Hepatocyte (in vitro differentiated cells): Measurements from ENCODE around the gene ACD.

Source experiments
- EZH2 ChIP-seq: fragments of 200-600 bp; sonication (generic); IDR thresholded peaks from 2 replicates; pipeline ENCODE4 v1.6.1; 2016; ENCODE audit warnings: antibody characterized with exemption, mild to moderate bottlenecking, borderline replicate concordance
- TF ChIP-seq, protein P1 (sequence below): fragments of 200-600 bp; sonication (generic); IDR thresholded peaks from 2 replicates; pipeline ENCODE4 v1.5.1; 2016; ENCODE audit warnings: antibody characterized with exemption, mild to moderate bottlenecking; ENCODE audit not compliant: poor library complexity

DNA sequence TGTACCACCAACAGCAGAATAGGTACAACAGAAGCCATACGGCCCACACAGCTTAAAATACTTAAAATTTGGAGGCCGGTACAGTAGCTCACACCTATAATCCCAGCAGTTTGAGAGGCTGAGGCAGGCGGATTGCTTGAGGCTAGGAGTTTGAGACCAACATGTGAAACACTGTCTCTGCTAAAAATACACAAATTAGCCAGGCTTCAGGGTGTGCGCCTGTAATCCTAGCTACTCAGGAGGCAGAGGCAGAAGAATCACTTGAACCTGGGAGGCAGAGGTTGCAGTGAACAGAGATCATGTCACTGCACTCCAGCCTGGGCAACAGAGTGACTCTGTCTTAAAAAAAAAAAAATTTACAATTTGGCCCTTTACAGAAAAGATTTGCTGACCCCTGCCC is 42.1 kb upstream of the ACD start:
- TF ChIP-seq EZH2: no peak
- TF ChIP-seq, protein P1, sequence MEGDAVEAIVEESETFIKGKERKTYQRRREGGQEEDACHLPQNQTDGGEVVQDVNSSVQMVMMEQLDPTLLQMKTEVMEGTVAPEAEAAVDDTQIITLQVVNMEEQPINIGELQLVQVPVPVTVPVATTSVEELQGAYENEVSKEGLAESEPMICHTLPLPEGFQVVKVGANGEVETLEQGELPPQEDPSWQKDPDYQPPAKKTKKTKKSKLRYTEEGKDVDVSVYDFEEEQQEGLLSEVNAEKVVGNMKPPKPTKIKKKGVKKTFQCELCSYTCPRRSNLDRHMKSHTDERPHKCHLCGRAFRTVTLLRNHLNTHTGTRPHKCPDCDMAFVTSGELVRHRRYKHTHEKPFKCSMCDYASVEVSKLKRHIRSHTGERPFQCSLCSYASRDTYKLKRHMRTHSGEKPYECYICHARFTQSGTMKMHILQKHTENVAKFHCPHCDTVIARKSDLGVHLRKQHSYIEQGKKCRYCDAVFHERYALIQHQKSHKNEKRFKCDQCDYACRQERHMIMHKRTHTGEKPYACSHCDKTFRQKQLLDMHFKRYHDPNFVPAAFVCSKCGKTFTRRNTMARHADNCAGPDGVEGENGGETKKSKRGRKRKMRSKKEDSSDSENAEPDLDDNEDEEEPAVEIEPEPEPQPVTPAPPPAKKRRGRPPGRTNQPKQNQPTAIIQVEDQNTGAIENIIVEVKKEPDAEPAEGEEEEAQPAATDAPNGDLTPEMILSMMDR: no peak
